HG03432 (cell line): Measurements from ENCODE around the gene MAK.
"Not testable (repeated sequence)": the region's sequence is repeated elsewhere in the genome, so short reads cannot be mapped to it uniquely, and the experiment has no call there.

Experiments
- ATAC-seq: cut with Tn5 transposase; IDR thresholded peaks from one replicate; pipeline ENCODE4 v1.9.1; 2021; ENCODE audit warnings: mild to moderate bottlenecking, moderate library complexity; ENCODE audit not compliant: unreplicated experiment

MAK gene, protein sequence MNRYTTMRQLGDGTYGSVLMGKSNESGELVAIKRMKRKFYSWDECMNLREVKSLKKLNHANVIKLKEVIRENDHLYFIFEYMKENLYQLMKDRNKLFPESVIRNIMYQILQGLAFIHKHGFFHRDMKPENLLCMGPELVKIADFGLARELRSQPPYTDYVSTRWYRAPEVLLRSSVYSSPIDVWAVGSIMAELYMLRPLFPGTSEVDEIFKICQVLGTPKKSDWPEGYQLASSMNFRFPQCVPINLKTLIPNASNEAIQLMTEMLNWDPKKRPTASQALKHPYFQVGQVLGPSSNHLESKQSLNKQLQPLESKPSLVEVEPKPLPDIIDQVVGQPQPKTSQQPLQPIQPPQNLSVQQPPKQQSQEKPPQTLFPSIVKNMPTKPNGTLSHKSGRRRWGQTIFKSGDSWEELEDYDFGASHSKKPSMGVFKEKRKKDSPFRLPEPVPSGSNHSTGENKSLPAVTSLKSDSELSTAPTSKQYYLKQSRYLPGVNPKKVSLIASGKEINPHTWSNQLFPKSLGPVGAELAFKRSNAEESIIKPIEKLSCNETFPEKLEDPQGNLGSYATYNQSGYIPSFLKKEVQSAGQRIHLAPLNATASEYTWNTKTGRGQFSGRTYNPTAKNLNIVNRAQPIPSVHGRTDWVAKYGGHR

DNA sequence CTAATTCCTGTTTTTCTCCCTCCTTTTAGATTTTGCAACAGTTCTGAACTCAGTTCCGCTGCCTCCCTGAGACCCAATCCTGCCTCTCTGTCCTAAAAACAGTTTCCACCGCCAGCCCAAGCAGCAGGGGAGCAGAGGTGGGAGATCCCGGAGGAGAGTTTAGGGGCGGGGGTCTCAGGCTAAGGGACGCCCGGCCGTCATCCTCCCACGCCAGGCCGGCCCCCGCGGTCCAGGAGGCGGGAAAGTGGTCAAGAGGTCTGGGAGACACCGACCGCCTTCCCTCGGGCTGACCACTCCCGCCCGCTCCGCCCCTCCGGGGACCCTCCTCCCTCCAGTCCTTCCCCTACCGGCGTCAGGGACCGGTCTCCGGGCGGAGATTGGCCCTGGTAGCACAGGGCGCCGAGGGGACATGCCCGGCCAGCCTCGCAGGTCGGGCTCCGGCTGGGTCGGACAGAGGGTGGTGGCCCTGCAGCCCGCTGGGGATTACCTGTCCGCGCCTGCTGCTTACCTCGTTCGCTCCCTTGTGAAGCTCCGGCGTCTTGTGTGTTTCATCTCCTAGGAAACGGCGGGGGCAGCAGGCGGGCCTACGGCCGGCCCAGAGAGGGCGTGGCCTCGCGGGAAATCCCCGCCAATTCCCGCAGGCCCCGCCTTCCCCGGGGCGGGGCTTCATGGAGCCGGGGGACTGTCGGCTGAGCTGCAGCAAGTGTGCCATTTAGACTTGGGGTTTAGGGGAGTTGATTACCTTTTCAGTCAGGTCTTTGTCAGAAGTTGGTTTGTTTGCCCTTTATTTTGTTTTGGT is at the start of gene MAK:
Gene MAK, minus strand, starts transcription at position 545 of the 799 bp plus-strand sequence. CDS start 7,891 bp downstream, outside the sequence.
- ATAC-seq: peak; percentile 88

DNA sequence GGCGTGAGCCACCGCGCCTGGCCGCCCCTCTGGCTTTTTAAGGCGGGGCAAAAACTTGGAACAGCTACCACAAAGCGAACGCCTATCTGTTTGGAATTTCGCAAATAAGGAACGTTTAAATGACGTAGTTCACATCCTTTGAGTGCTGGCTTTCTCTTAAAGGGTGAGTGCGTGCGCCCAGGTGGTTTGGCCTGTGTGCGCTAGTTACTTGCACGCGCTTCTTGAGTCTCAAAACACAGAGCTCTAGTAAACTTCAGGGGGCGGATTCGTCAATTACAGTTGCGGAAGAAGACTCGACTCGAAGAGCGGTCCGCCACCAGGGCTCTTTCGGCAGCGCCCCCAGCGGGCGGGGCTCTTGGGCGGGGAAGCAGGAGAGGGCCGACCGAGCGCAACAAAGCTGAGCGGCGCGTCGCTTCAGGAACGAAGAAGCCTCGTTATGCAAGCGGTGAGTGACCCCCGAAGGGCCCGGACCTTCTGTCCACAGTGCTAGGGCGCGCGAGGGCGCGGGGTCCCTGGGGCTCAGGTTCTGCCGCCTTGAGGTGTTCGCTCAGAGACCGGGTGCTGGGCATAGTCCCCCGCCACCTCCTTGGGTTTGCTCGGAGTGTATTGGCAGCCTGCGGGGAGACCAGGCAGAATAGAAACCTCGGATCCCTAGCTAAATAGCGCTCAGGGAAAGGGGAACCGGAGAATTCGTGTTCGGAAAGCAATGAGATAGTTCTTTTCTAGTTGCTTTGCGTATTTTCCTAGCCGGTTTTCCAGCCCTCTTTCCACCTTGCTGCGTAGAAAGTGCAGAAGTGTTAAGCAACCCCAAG is 48.6 kb upstream of the MAK start, which contains the start of gene SYCP2L:
Gene SYCP2L, plus strand, starts transcription at position 362 of the 812 bp plus-strand sequence. Its CDS starts 75 bp downstream, at position 437.
- peak; percentile 66 for ATAC-seq

DNA sequence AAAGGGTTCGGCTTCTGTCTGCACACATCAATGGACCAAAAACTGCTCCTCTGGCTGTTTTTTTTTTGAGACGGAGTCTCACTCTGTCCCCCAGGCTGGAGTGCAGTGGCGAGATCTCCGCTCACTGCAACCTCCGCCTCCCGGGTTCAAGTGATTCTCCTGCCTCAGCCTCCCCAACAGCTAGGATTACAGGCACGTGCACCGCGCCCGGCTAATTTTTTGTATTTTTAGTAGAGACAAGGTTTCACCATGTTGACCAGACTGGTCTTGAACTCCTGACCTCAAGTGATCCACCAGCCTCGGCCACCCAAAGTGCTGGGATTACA is 48.0 kb upstream of the MAK start:
- ATAC-seq: not testable (repeated sequence)

DNA sequence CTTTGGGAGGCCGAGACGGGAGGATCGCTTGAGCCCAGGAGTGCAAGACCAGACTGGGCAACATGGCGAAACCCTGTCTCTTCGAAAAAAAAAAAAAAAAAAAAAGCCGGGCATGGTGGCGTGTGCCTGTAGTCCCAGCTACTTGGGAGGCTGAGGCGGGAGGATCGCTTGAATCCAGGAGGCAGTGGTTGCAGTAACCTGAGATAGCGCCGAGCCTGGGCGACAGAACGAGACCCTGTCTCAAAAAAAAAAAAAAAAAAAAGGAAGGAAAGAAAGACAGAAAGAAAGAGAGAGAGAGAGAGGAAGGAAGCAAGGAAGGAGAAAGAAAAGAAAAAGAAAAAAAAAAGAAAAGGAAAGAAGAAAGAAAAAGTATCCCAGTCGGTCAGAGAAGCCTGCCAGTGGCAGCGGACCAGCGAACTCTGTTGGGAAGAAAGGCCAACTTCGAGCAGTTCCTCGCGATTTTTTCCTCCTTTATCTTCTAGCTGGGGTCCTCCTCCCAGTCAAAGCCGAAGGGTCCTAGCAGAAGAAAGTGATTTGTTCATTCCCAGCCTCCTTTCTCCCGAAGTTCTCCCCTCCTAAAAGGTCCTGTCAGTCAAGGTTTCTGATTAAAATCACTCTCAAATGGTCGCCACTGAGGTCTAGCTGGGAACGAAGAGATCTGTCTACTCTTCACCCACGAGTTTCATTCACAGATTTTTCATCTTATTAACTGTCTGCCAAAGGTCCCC is 46.1 kb upstream of the MAK start:
- no peak for ATAC-seq

DNA sequence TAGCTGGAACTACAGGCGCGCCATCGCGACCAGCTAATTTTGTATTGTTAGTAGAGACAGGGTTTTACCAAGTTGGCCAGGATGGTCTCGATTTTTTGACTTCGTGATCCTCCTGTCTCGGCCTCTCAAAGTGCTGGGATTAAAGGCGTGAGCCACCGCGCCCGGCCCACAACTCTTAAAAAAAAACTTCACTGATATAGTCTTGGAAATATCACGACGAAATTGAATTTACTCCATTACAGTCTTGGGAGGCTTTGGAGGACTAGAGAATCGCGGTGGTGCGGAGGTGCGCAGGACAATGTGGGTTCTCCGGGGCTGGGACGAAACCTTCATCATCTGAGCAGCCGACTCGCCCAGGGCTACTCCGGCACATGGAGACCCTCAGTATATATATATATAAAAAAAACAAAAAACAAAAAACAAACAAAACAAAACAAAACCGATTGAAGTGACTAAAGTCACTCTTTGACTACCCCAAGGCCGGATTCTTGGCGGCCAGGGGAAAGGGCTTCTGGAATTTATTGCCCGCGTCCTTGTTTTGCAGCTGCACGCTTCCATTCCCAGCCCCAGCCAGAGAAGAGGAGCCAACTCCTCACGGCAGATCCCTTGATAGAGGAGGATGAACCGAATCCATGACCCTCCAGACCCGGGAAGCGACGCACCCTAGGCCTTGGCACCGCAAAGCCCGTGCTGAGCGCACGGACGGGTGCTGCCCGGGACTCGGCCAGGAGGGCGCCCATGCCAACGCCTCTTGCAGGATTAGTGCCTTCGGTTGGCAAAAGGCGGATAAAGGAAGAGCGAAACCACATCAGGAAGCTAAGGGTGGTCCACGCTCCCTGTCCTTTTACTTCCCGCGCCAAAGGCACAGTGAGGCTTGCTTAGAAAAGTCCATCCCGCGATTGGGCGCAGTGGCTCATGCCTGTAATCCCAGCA is 45.2 kb upstream of the MAK start:
- ATAC-seq: no peak

DNA sequence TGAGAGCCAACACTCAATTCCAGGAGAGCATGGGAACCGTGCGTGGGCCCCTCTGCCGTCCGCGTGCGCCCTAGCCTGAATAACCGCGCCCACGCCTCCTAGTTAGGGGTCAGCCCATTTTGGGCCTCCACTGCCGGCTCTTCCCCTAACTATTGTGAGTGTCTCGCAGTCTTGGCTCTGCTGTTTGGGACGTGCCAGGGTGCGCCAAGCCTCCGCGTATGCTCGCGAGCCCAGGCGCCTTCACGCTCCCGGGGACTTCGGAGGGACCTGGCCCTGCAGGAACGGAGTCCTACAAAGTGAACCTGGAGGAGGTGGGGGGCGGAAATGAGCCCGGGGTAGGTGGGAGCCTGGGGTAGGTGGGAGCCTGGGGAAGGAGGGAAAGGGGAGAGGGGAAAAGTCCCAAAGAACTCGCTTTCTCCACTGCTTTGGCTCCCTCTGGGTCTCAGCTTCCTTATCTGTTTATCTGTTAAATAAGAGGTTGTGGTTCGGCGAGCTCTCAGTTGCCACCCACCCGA is 44.4 kb upstream of the MAK start:
- ATAC-seq: no peak

DNA sequence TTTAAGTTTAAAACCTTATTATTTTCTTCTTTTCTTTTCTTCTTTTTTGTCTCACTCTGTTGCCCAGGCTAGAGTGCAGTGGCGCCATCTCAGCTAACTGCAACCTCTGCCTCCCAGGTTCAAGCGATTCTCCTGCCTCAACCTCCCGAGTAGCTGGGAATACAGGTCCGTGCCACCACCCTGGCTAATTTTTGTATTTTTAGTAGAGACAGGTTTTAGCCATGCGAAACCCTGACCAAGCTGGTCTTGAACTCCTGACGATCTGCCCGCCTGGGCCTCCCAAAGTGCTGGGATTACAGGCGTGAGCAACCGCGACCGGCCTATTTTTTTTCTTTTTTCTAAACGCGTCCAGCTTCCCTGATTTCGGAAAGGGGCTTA is 43.9 kb upstream of the MAK start:
- not testable (repeated sequence) for ATAC-seq

DNA sequence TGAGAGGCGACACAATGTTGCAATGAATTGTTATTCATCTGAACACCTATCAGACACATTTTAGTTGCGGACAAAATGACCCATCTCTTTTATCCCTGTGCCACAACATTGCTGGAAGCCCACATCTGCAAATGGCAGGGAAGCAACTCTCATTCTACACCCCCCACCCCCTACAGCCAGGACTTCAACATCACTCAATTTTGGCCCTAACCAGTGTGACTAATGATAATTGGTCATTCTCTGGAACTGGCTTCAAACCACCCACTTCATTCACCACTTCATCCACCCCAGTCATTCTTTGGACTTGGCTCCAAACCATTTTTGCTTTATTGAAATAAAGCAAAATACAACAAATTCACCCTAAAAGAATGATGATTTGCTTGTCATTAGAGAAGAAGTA is 42.0 kb upstream of the MAK start:
- no peak for ATAC-seq

DNA sequence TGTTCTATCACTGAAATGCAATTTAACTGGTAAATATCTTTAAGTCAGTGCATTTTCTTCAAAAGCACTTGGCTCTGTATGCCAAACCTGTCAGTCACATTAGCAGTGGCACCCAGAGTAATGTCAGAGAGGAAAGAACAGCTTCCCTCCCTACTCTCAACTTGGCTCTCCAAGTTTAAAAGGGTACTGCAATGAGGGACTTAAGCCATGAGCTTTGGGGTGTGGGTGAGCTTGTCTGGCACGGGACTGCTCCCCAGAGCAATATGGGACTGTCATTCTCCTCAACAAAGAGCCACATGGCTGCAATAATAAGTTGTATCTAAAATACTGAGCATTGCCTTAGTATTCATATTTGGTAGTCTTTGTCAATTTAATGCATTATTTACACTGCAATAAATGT is 39.5 kb upstream of the MAK start:
- ATAC-seq: no peak

DNA sequence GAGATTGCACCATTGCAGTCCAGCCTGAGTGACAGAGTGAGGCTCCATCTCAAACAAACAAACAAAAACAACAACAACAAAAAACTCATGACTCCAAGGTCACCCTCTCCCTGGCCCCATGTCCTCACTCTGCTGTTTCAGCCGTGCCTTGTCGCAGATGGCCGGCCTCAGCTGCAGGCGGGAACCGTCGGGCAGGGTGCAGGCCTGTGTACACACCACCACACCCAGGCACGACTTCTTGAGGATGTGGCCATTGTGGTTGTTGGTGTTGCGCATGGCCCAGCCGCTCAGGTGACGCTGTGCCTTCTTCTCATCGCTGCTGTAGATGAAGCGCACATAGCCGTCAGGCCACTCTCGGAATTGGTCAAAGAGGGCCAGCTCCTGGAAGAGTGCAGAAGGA is 38.7 kb upstream of the MAK start:
- no peak for ATAC-seq

DNA sequence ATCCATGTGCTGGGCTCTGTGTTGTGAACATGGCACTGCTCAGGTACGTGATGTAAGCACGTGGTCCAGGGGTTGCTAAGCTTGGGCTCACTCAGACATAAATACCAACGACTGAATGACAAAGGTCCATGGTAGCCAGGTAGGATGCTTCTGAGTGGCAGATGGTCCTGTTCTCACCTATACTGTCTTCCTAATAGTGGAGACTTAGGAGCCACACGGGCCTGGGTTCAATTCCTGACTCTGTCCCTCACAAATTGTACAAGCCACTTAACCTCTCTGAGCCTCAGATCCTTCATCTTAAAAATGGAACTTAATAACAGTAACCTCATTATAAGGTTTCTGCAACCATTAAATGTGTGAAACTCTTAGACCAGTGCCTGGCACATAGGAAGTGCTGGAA is 36.7 kb upstream of the MAK start:
- ATAC-seq: no peak

DNA sequence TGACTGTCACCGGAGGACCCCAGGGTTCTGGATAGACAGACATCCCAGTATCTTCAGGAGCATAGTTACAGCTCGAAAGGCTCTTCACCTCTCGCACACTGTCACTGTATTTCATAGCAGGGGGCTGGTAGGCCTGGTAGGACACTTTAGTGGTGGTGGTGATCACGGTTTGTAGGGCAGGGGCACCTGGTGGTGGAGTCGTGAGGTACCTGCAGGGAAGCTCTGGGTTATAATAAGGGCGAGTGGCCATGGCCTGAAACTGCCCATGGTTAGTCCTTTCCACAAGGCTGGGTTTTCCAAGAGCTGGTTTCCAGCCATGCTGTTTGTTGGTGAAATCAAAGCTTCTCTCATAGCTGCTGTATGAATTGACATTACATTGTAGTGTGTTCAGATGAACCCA is 35.9 kb upstream of the MAK start:
- no peak for ATAC-seq

DNA sequence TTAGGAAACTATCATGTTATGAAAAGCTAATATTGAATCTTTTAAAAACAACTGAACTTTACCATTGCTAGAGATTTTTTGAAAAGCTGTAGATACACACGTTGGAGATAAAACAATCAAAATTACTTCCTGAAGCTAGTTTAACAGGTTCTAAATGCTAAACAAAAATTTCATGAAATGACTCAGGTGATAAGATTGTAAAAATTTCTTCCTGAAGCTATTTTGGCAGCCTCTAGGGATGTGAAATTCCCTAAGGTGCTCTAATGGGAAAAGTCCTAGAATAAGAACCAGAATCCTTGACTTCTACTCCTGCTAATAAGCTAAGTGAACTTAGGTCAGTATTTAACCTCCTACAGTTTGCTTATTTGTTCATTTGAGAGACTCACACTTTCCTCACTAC is 35.0 kb upstream of the MAK start:
- ATAC-seq: no peak

DNA sequence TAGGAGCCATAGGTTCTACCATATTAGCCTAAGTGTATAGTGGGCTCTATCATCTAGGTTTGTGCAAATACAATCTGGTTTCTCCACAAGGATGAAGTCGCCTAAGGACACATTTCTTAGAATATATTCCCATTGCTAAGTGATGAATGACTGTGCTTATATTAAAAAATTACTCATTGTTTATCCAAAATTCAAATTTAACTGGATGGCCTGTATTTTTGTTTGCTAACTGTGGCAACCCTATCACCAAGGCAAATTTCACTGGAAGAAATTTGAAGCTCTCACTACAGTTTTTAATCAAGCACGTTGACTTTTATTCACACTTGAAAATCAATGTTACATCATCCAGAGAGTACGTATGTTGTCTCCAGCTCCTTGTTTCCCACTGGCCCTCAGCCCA is 29.6 kb upstream of the MAK start:
- ATAC-seq: no peak

DNA sequence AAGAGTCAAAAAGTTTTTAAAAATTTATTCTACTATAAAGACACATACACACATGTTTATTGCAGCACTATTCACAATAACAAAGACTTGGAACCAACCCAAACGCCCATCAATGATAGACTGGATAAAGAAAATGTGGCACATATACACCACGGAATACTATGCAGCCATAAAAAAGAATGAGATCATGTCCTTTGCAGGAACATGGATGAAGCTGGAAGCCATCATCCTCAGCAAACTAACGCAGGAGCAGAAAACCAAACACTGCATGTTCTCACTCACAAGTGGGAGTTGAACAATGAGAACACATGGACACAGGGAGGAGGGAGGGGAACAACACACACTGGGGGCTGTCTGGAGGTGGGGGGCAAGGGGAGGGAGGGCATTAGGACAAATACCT is 28.4 kb upstream of the MAK start:
- not testable (repeated sequence) for ATAC-seq

DNA sequence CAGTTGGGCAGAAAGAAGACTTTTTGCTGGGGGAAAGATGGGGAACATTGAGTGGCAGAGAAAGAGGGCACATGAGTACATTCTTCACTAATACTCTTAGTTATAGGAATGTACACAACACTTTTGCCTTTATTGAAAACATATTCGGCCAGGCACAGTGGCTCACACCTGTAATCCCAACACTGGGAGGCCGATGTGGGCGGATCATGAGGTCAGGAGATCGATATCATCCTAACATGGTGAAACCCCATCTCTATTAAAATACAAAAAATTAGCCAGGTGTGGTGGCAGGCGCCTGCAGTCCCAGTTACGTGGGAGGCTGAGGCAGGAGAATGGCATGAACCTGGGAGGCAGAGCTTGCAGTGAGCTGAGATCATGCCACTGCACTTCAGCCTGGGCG is 24.7 kb upstream of the MAK start:
- ATAC-seq: not testable (repeated sequence)

DNA sequence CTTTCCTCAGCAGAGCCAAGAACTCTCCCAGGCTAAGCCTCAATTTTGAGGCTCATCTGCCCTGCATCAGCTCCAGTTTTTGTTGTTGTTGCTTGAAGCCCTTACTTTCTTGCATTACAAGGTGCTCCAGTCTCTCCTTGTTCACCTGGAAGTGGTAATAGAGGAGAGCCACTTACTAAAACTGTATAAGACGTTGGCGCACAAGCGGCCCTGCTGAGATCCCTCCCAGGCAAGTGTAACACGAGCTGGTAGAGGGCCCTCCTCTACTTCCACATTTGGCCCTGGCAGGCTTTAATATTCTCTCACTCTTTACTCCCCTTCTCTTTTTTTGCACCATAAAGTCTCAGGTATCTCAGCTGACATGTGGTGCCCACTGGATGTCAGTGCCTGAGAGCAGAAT is 24.0 kb upstream of the MAK start:
- ATAC-seq: no peak

DNA sequence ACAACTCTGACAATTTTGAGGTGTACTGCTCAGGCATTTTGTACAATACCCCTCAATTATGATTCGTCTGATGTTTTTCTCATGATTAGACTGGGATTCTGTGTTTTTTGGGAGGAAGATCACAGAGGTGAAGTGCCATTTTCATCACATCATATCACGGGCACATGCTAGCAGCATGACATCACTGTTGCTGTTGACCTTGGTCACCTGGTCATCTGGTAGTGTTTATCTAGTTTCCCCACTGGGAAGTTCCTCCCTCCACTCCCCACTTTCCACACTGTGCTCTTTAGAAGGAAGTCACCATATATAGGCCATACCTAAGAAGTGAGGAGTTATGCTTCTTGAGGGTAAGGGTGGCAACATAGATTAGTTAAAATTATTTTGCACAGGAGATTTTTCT is 22.7 kb upstream of the MAK start:
- no peak for ATAC-seq

DNA sequence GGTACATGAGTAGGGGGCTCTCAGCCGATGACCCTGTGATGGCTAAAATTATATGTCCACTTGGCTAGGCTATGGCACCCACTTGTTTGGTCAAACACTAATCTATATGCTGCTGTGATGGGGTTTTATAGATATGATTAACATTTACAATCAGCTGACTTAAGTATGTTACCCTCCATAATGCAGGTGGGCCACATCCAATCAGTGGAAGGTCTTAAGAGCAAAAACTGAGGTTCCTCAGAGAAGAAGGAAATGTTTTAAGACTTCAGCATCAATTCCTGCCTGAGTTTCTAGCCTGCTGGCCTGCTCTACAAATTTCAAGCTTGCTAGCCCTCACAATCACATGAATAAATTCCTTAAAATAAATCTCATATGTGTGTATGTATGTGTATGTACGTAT is 18.9 kb upstream of the MAK start:
- no peak for ATAC-seq
